CD14-positive monocyte (primary cell): ENCODE data around the gene HRH2. TPM values are rescaled to one million over a fixed set of nuclear protein-coding genes. Genes with fewer than 3 reads are reported as not detected.
A peak's percentile ranks its signal among the peaks of the same experiment; 100 is the strongest.

Source experiments
- DNase-seq, 3 donors: peaks; one replicate each; pipeline ENCODE4 v3.0.0-alpha.2; 2011 to 2022
- H2AFZ ChIP-seq: 2 replicates; pipeline ENCODE4 v1.6.0; 2012; ENCODE audit warnings: mild to moderate bottlenecking, low read depth, low read length, inconsistent platforms; ENCODE audit not compliant: insufficient read depth, poor library complexity, severe bottlenecking
- H3K27ac ChIP-seq, 2 donors: 1 replicate in 1 of 2; 2 replicates in 1 of 2; pipeline ENCODE4 v1.5.1; 2012 to 2013; ENCODE audit warnings: low read length in 2 of 2, control low read depth in 1 of 2, inconsistent platforms in 1 of 2, low read depth in 1 of 2, mild to moderate bottlenecking in 1 of 2
- H3K27me3 ChIP-seq, 2 donors: one replicate each; pipeline versions ENCODE4 v1.6.0 to v1.6.1; 2011 to 2013; ENCODE audit warnings: low read length in 2 of 2; ENCODE audit not compliant: control insufficient read depth in 2 of 2, insufficient read depth in 2 of 2
- H3K36me3 ChIP-seq, 2 donors: replicated peaks in 1 of 2; 1 replicate in 1 of 2; 2 replicates in 1 of 2; pipeline versions ENCODE4 v1.5.1 to v1.6.1; 2012 to 2013; ENCODE audit warnings: low read length in 2 of 2, control low read depth in 1 of 2, inconsistent platforms in 1 of 2, mild to moderate bottlenecking in 1 of 2; ENCODE audit not compliant: insufficient read depth in 2 of 2, control insufficient read depth in 1 of 2
- H3K4me1 ChIP-seq, 2 donors: 1 replicate in 1 of 2; 2 replicates in 1 of 2; pipeline versions ENCODE4 v1.5.1 to v1.6.1; 2012 to 2013; ENCODE audit warnings: low read length in 2 of 2, control low read depth in 1 of 2, inconsistent platforms in 1 of 2, mild to moderate bottlenecking in 1 of 2, moderate library complexity in 1 of 2; ENCODE audit not compliant: insufficient read depth in 2 of 2, control insufficient read depth in 1 of 2
- H3K4me2 ChIP-seq: replicated peaks from 2 replicates; pipeline ENCODE3; 2012; ENCODE audit warnings: low read length, moderate library complexity, mild to moderate bottlenecking; ENCODE audit not compliant: poor library complexity, severe bottlenecking; ENCODE audit errors: extremely low read depth
- H3K4me3 ChIP-seq, 3 experiments: fragments of 200-600 bp in 1 of 3; sonication (generic) in 1 of 3; replicated peaks in 1 of 3; 1 replicate in 2 of 3; 2 replicates in 1 of 3; pipeline ENCODE4 v1.5.1; 2011 to 2013; ENCODE audit warnings: low read length in 3 of 3, mild to moderate bottlenecking in 3 of 3, control low read depth in 2 of 3, low read depth in 2 of 3, inconsistent platforms in 1 of 3, moderate library complexity in 1 of 3
- H3K79me2 ChIP-seq: 2 replicates; pipeline ENCODE4 v1.6.0; 2012; ENCODE audit warnings: mild to moderate bottlenecking, control low read depth, inconsistent platforms, low read length, moderate library complexity; ENCODE audit not compliant: insufficient read depth
- H3K9ac ChIP-seq: 2 replicates; pipeline ENCODE4 v1.6.0; 2017; ENCODE audit warnings: low read length, mild to moderate bottlenecking; ENCODE audit not compliant: insufficient read depth, poor library complexity, severe bottlenecking
- H3K9me3 ChIP-seq, 2 donors: replicated peaks in 1 of 2; 1 replicate in 1 of 2; 2 replicates in 1 of 2; pipeline versions ENCODE4 v1.5.1 to v1.6.1; 2012 to 2013; ENCODE audit warnings: low read length in 2 of 2, control low read depth in 1 of 2; ENCODE audit not compliant: control insufficient read depth in 1 of 2, insufficient read depth in 1 of 2
- H4K20me1 ChIP-seq: 2 replicates; pipeline ENCODE4 v1.6.0; 2012; ENCODE audit warnings: mild to moderate bottlenecking, low read length, control low read depth, moderate library complexity; ENCODE audit not compliant: insufficient read depth
- H3K27ac Mint-ChIP-seq, 7 donors: one replicate each; pipeline ENCODE4 v1.8.0; 2020; ENCODE audit warnings: mild to moderate bottlenecking in 7 of 7, mixed read lengths in 7 of 7, moderate library complexity in 6 of 7, inconsistent platforms in 2 of 7
- H3K27me3 Mint-ChIP-seq, 3 donors: one replicate each; pipeline ENCODE4 v1.8.0; 2021 to 2022; ENCODE audit warnings: low read depth in 3 of 3, mild to moderate bottlenecking in 3 of 3, mixed read lengths in 3 of 3, moderate library complexity in 3 of 3, inconsistent platforms in 1 of 3
- H3K36me3 Mint-ChIP-seq, 2 donors: one replicate each; pipeline ENCODE4 v1.8.0; 2020; ENCODE audit warnings: mixed read lengths in 2 of 2, inconsistent platforms in 1 of 2, mild to moderate bottlenecking in 1 of 2
- H3K4me1 Mint-ChIP-seq: one replicate; pipeline ENCODE4 v1.8.0; 2020; ENCODE audit warnings: mild to moderate bottlenecking, mixed read lengths
- H3K4me3 Mint-ChIP-seq, 2 donors: one replicate each; pipeline ENCODE4 v1.8.0; 2020; ENCODE audit warnings: mild to moderate bottlenecking in 2 of 2, mixed read lengths in 2 of 2, moderate library complexity in 1 of 2
- H3K9me3 Mint-ChIP-seq, 7 donors: one replicate each; pipeline ENCODE4 v1.8.0; 2020 to 2022; ENCODE audit warnings: mixed read lengths in 7 of 7, mild to moderate bottlenecking in 6 of 7, moderate library complexity in 6 of 7, inconsistent platforms in 2 of 7
- CTCF ChIP-seq: fragments of 200-600 bp; IDR thresholded peaks from one replicate; pipeline ENCODE4 v1.8.0; 2022; ENCODE audit warnings: antibody characterized with exemption, mild to moderate bottlenecking
- whole genome bisulfite sequencing: methylation state at CpG from one replicate; pipeline ENCODE4 v1.1.5; 2013; ENCODE audit warnings: missing lambda C conversion rate; ENCODE audit not compliant: insufficient coverage; 5-methylcytosine and 5-hydroxymethylcytosine counted together
- intact Hi-C, 2 donors: fragments of 100-400 bp; cut with micrococcal nuclease; formaldehyde crosslinking; loops; one replicate each; pipeline versions ENCODE4 v1.15.0 to v1.15.1; 2023
- polyA plus RNA-seq, 3 donors: library from polyadenylated mRNA; depleted of rRNA in 1 of 3; unstranded in 2 of 3; stranded (reverse) in 1 of 3; fragments of 300-500 nt in 2 of 3; fragments of >200 nt in 1 of 3; fragmentation: Illumina TruSeq in 2 of 3; gene quantifications; 1 replicate in 2 of 3; 2 replicates in 1 of 3; pipeline ENCODE4 v1.2.3, GENCODE V29; 2012 to 2021

The HRH2 gene
- polyA plus RNA-seq, 3 donors, result 10.6 to 71.7 (median 25.5) TPM

- Mint-ChIP-seq H3K4me1 (peaks cover 99% of the 10 kb centered on the region), H3K4me3 (no peak overlapping the region), H3K9me3 (no peaks in the 10 kb centered on the region), H3K36me3 (peaks cover 43 to 65% of the 10 kb centered on the region in 2 donors), H3K27me3 (peaks cover 0 to 4% (median 2%) of the 10 kb centered on the region in 3 donors), H3K27ac (peak overlapping the region; percentile 66 to 88 (median 77))
- H4K20me1 ChIP-seq, result peaks cover 100% of the 10 kb centered on the region
- H3K27me3 ChIP-seq, result no peaks in the 10 kb centered on the region
- DNase-seq, result peak in 2 of 3 donors; percentile 14 to 56
- H3K36me3 ChIP-seq, result peaks cover 19 to 34% of the 10 kb centered on the region in 2 donors
- no peaks in the 10 kb centered on the region for H3K9me3 ChIP-seq
- intact Hi-C loops, result no loop called here
- H3K4me3 ChIP-seq, result no peak overlapping the region
- TF ChIP-seq CTCF, result no peak
- WGBS, result no CpG with 5 or more reads among the region's 6 CpGs
- H3K79me2 ChIP-seq, result peaks cover 100% of the 10 kb centered on the region
- peak overlapping the region; percentile 13 to 73 for H3K27ac ChIP-seq
- peaks cover 95 to 97% of the 10 kb centered on the region in 2 donors for H3K4me1 ChIP-seq
- H3K4me2 ChIP-seq, result no peak overlapping the region
- H3K9ac ChIP-seq, result no peak overlapping the region
- H2AFZ ChIP-seq, result no peak overlapping the region
Measured at GRCh38 chr5:175666216-175666615, 8.3 kb downstream of the HRH2 start.

- DNase-seq, result no peak
- no peak for TF ChIP-seq CTCF
- no peaks in the 10 kb centered on the region for H3K9me3 Mint-ChIP-seq
- peaks cover 0 to 4% (median 2%) of the 10 kb centered on the region in 3 donors for H3K27me3 Mint-ChIP-seq
- Histone ChIP-seq H3K4me3 (peak overlapping the region in 1 of 3 experiments; percentile 3), H3K4me1 (peaks cover 98 to 100% of the 10 kb centered on the region in 2 donors), H3K27ac (peak overlapping the region; percentile 24 to 76), H3K27me3 (no peaks in the 10 kb centered on the region), H3K9me3 (no peaks in the 10 kb centered on the region), H4K20me1 (peaks cover 84% of the 10 kb centered on the region), H3K4me2 (peak overlapping the region; percentile 12), H3K9ac (no peak overlapping the region), H3K36me3 (peaks cover 14 to 24% of the 10 kb centered on the region in 2 donors), H2AFZ (no peak overlapping the region), H3K79me2 (peaks cover 100% of the 10 kb centered on the region)
- intact Hi-C loops, result no loop called here
- peak overlapping the region in 6 of 7 donors; percentile 2 to 86 (median 84) for H3K27ac Mint-ChIP-seq
- H3K36me3 Mint-ChIP-seq, result peaks cover 31 to 62% of the 10 kb centered on the region in 2 donors
- peak overlapping the region in 1 of 2 donors; percentile 9 for H3K4me3 Mint-ChIP-seq
- H3K4me1 Mint-ChIP-seq, result peaks cover 99% of the 10 kb centered on the region
- 59% methylated on average over 2 of the region's 5 CpGs for WGBS
Measured at GRCh38 chr5:175668006-175668405, 10.1 kb downstream of the HRH2 start.
